ENCODE data around the gene NINJ2. TPM values are rescaled to one million over a fixed set of nuclear protein-coding genes. Genes with fewer than 3 reads are reported as not detected.

Gene NINJ2
- total RNA-seq, 1 donor from 2014 or later = 0.69 TPM

GRCh38 chr12:614411-614970 is 48.8 kb downstream of the NINJ2 start:
- H3K4me3 Mint-ChIP-seq = no peak overlapping the region
- no peaks in the 10 kb centered on the region for H3K27me3 Mint-ChIP-seq (ENCODE audit: low read depth)
- H3K9me3 Mint-ChIP-seq = no peaks in the 10 kb centered on the region
- TF ChIP-seq CTCF (IDR thresholded peaks at IDR 0.05; ENCODE audit: unreplicated experiment) = no peak
- H3K4me1 Mint-ChIP-seq = no peaks in the 10 kb centered on the region
- H3K36me3 Mint-ChIP-seq = no peaks in the 10 kb centered on the region
- no peak for DNase-seq (ENCODE audit: low spot score in 2 of 2, unreplicated experiment in 2 of 2)
- no peak overlapping the region for H3K27ac Mint-ChIP-seq

GRCh38 chr12:613996-614395 is 49.2 kb downstream of the NINJ2 start:
- Mint-ChIP-seq H3K27me3 (ENCODE audit: low read depth) (no peaks in the 10 kb centered on the region), H3K4me1 (no peaks in the 10 kb centered on the region), H3K36me3 (no peaks in the 10 kb centered on the region), H3K27ac (no peak overlapping the region), H3K4me3 (no peak overlapping the region), H3K9me3 (no peaks in the 10 kb centered on the region)
- no peak for DNase-seq (ENCODE audit: low spot score in 2 of 2, unreplicated experiment in 2 of 2)
- TF ChIP-seq CTCF (IDR thresholded peaks at IDR 0.05; ENCODE audit: unreplicated experiment) = no peak

GRCh38 chr12:612886-613285 is 50.4 kb downstream of the NINJ2 start:
- Mint-ChIP-seq H3K36me3 (no peaks in the 10 kb centered on the region), H3K4me3 (no peak overlapping the region), H3K27me3 (ENCODE audit: low read depth) (no peaks in the 10 kb centered on the region), H3K27ac (no peak overlapping the region), H3K9me3 (no peaks in the 10 kb centered on the region), H3K4me1 (no peaks in the 10 kb centered on the region)
- no peak for DNase-seq (ENCODE audit: low spot score in 2 of 2, unreplicated experiment in 2 of 2)
- TF ChIP-seq CTCF (IDR thresholded peaks at IDR 0.05; ENCODE audit: unreplicated experiment) = no peak

GRCh38 chr12:612293-612692 is 51.0 kb downstream of the NINJ2 start:
- Mint-ChIP-seq H3K27me3 (ENCODE audit: low read depth) (no peaks in the 10 kb centered on the region), H3K4me1 (no peaks in the 10 kb centered on the region), H3K36me3 (no peaks in the 10 kb centered on the region), H3K4me3 (no peak overlapping the region), H3K9me3 (no peaks in the 10 kb centered on the region), H3K27ac (no peak overlapping the region)
- no peak for TF ChIP-seq CTCF (IDR thresholded peaks at IDR 0.05; ENCODE audit: unreplicated experiment)
- no peak for DNase-seq (ENCODE audit: low spot score in 2 of 2, unreplicated experiment in 2 of 2)

GRCh38 chr12:611721-612120 is 51.5 kb downstream of the NINJ2 start:
- TF ChIP-seq CTCF (IDR thresholded peaks at IDR 0.05; ENCODE audit: unreplicated experiment) = no peak
- Mint-ChIP-seq H3K27ac (no peak overlapping the region), H3K27me3 (ENCODE audit: low read depth) (no peaks in the 10 kb centered on the region), H3K4me3 (no peak overlapping the region), H3K36me3 (no peaks in the 10 kb centered on the region), H3K9me3 (no peaks in the 10 kb centered on the region), H3K4me1 (no peaks in the 10 kb centered on the region)
- DNase-seq (ENCODE audit: low spot score in 2 of 2, unreplicated experiment in 2 of 2) = no peak

- no peak for TF ChIP-seq CTCF (IDR thresholded peaks at IDR 0.05; ENCODE audit: unreplicated experiment)
- Mint-ChIP-seq H3K9me3 (no peaks in the 10 kb centered on the region), H3K27ac (no peak overlapping the region), H3K27me3 (ENCODE audit: low read depth) (no peaks in the 10 kb centered on the region), H3K4me3 (no peak overlapping the region), H3K4me1 (no peaks in the 10 kb centered on the region), H3K36me3 (no peaks in the 10 kb centered on the region)
- DNase-seq (ENCODE audit: low spot score in 2 of 2, unreplicated experiment in 2 of 2) = no peak
These were observed 54.3 kb downstream of the NINJ2 start for GRCh38 chr12:608921-609320.

All from mesothelial cell of epicardium (in vitro differentiated cells).